ENCODE data around the gene ITPKA. TPM values are rescaled to one million over a fixed set of nuclear protein-coding genes. Genes with fewer than 3 reads are reported as not detected.
"Not testable (repeated sequence)": the region's sequence is repeated elsewhere in the genome, so short reads cannot be mapped to it uniquely, and the experiment has no call there.

ITPKA gene
- total RNA-seq, 4 donors from 2014 or later: not detected

DNA sequence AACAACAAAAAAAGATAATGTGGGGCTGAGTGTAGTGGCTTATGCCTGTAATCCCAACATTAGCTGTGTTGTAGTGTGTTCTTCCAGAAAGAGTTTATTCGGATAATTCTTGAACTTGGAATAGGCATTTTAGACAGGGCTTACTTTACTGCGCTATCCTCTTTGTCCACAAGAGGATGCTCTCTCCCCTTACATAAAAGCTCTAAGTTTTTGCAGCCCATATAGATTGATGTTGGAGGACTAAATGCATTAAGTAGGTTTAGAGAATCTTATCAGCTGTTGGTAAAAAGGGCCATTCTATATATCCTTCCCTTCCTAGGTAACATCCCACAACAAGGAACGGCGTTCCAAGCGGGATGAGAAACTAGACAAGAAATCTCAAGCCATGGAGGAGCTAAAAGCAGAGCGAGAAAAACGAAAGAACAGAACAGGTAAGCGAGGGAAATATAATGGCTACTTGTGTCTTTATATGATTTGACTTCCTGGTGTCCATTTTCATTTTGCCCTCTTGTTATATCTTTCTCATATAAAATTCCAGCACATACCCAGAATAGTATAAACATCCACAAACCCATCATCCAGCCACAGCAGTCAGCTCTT, 27.8 kb upstream of the ITPKA start:
- H3K36me3 ChIP-seq: peaks cover 0 to 82% (median 0%) of the 10 kb centered on the region in 3 donors
- H3K27me3 ChIP-seq: no peaks in the 10 kb centered on the region
- no peak for TF ChIP-seq EP300 (IDR thresholded peaks at IDR 0.05)
- TF ChIP-seq, protein P1, sequence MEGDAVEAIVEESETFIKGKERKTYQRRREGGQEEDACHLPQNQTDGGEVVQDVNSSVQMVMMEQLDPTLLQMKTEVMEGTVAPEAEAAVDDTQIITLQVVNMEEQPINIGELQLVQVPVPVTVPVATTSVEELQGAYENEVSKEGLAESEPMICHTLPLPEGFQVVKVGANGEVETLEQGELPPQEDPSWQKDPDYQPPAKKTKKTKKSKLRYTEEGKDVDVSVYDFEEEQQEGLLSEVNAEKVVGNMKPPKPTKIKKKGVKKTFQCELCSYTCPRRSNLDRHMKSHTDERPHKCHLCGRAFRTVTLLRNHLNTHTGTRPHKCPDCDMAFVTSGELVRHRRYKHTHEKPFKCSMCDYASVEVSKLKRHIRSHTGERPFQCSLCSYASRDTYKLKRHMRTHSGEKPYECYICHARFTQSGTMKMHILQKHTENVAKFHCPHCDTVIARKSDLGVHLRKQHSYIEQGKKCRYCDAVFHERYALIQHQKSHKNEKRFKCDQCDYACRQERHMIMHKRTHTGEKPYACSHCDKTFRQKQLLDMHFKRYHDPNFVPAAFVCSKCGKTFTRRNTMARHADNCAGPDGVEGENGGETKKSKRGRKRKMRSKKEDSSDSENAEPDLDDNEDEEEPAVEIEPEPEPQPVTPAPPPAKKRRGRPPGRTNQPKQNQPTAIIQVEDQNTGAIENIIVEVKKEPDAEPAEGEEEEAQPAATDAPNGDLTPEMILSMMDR (IDR thresholded peaks at IDR 0.05): peak in 4 of 5 experiments; percentile 42 to 68 (median 50)

DNA sequence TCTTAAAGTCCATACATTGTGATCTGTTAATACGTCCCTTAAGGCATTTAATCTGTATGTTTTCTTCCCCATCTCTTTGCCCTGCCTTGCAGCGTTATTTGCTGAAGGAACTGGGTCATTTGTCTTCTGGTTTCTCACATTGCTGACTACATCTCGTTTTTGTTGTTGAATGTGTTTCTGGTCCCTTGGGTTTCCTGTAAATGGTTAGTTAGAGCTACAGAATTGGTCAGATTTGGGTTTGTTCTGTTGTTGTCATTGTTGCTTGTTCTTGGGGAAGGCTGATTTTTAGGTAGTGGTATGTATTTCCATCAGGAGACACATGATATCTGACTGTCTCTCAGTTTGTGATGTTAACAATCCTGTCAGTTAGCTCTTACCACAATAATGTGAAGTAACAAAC, 27.0 kb upstream of the ITPKA start:
- no peaks in the 10 kb centered on the region for H3K9me3 ChIP-seq
- 74 to 76% methylated on average over 3 of the region's 3 CpGs for WGBS, 2 donors
- no peaks in the 10 kb centered on the region for H3K4me1 ChIP-seq
- TF ChIP-seq EP300 (IDR thresholded peaks at IDR 0.05): no peak
- TF ChIP-seq POLR2A (IDR thresholded peaks at IDR 0.05): no peak
- TF ChIP-seq, protein P1 (IDR thresholded peaks at IDR 0.05): no peak
- no peaks in the 10 kb centered on the region for H3K27me3 ChIP-seq
- H3K36me3 ChIP-seq: peaks cover 0 to 84% (median 0%) of the 10 kb centered on the region in 3 donors
- DNase-seq (ENCODE audit: low spot score in 2 of 2): no peak
- H3K27ac ChIP-seq: no peak overlapping the region
- H3K4me3 ChIP-seq: no peak overlapping the region

More for the DNA sequence above, 27.8 kb upstream of the ITPKA start:
- H3K27ac ChIP-seq: no peak overlapping the region
- no peaks in the 10 kb centered on the region for H3K9me3 ChIP-seq
- WGBS, 2 donors: 81 to 83% methylated on average over 8 of the region's 8 CpGs
- no peak overlapping the region for H3K4me3 ChIP-seq
- H3K4me1 ChIP-seq: no peaks in the 10 kb centered on the region
- no peak for DNase-seq (ENCODE audit: low spot score in 2 of 2)

DNA sequence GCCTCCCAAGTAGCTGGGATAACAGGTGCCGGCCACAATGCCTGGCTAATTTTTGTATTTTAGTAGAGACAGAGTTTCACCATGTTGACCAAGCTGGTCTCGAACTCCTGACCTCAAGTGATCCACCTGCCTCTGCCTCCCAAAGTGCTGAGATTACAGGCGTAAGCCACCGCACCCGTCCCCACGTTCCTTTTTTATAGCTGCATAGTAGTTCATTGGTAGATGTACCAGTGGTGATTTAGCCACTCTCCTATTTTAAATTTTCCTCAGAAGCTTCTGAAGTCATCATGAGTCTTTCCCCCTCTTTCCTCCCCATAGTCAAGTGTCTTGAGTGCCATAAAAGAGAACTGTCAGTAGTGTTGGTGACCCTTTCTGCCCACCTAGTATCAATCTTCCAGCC, 24.0 kb upstream of the ITPKA start:
- H3K4me3 ChIP-seq; H3K27me3 ChIP-seq; H3K9me3 ChIP-seq; DNase-seq (ENCODE audit: low spot score in 2 of 2); H3K27ac ChIP-seq; H3K4me1 ChIP-seq: not testable (repeated sequence)
- H3K36me3 ChIP-seq: peaks cover 0 to 95% (median 0%) of the 10 kb centered on the region in 3 donors
- 98 to 99% methylated on average over 6 of the region's 6 CpGs for WGBS, 2 donors

DNA sequence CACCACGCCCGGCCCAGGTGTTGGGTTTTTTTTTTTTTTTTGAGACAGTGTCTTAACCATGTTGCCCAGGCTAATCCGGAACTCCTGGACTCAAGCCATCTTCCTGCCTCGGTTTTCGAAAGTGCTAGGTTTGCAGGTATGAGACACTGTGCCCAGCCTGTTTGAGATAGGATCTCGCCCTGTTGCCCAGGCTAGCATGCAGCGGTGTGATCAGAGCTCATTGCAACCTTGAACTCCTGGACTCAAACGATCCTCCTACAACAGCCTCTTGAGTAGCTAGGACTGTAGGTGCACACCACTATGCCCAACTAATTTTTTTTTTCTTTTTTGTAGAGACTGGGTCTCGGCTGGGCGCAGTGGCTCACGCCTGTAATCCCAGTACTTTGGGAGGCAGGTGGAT, 20.3 kb upstream of the ITPKA start:
- H3K36me3 ChIP-seq: peaks cover 0 to 100% (median 13%) of the 10 kb centered on the region in 3 donors

DNA sequence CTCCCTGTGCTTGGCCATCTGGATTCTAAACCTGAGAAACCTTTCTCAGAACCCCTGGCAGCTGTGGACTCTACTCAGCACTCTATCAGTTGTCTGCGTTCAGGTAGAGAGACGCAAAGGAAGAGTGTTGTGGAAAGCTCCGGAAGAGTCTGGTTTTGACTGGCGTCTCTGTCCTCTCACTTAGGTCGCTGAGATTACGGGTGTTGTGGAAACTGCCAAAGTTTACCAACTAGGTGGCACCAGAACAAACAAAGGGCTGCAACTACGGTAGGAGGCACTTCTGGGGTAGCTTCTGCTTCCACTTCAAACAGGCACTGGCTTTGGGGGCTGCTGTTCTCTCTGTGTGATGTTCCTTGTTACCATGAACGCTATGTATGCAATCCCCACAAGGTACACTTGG, 19.2 kb upstream of the ITPKA start:
- H3K9me3 ChIP-seq: no peaks in the 10 kb centered on the region
- H3K27me3 ChIP-seq: no peaks in the 10 kb centered on the region
- H3K4me3 ChIP-seq: no peak overlapping the region
- DNase-seq (ENCODE audit: low spot score in 2 of 2): no peak
- H3K27ac ChIP-seq: no peak overlapping the region
- H3K36me3 ChIP-seq: peaks cover 0 to 100% (median 13%) of the 10 kb centered on the region in 3 donors
- WGBS, 2 donors: 86 to 93% methylated on average over 8 of the region's 8 CpGs
- no peak for TF ChIP-seq EP300 (IDR thresholded peaks at IDR 0.05)
- TF ChIP-seq POLR2A (IDR thresholded peaks at IDR 0.05): no peak
- TF ChIP-seq, protein P1 (IDR thresholded peaks at IDR 0.05): no peak
- no peaks in the 10 kb centered on the region for H3K4me1 ChIP-seq

More for the DNA sequence above, 20.3 kb upstream of the ITPKA start:
- 96% methylated on average over 11 of the region's 11 CpGs for WGBS, 2 donors
- no peak for DNase-seq (ENCODE audit: low spot score in 2 of 2)
- H3K27me3 ChIP-seq: no peaks in the 10 kb centered on the region
- H3K9me3 ChIP-seq: no peaks in the 10 kb centered on the region
- H3K4me1 ChIP-seq: no peaks in the 10 kb centered on the region
- H3K4me3 ChIP-seq: no peak overlapping the region
- no peak overlapping the region for H3K27ac ChIP-seq
- no peak for TF ChIP-seq EP300 (IDR thresholded peaks at IDR 0.05)
- TF ChIP-seq, protein P1 (IDR thresholded peaks at IDR 0.05): no peak
- TF ChIP-seq POLR2A (IDR thresholded peaks at IDR 0.05): no peak

Data from tibial nerve (tissue), 4 donors.